Stromal cell of bone marrow (primary cell): Measurements from ENCODE around the gene ARHGAP44.
"Not testable (repeated sequence)": the region's sequence is repeated elsewhere in the genome, so short reads cannot be mapped to it uniquely, and the experiment has no call there.

Experiments
- DNase-seq: peaks from one replicate; pipeline ENCODE4 v3.0.0-alpha.2; 2012; ENCODE audit warnings: low read depth

The ARHGAP44 gene

GRCh38 chr17:12815642-12816141 lies 26.4 kb downstream of the ARHGAP44 start:
- DNase-seq = no peak

DNA sequence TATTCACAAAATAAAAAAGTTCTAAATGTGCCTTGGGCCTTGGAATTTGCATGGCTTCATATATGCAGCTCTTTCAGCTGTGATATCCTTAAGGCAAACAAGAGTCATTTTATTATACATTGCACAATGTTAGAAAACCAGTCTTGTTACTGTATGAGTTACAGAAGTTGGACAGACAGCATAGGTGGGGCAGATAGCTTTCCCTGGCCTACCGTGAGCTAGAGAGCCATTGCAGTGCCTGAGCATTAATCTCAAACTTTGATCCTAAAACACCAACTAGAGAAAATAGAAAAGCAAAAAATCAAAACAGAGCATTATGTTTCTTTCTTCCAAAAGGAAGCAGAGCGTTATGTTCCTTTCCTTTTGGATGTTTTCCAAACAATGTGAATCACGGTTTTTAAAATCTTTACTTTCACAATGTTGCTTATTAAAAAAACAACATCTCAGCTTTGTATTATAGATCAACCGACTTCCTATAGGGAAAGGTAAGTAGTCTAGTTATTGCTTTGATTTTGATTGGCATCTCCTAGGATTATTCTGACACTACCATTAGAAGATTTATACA lies 32.2 kb downstream of the ARHGAP44 start:
- peak; percentile 23 for DNase-seq

DNA sequence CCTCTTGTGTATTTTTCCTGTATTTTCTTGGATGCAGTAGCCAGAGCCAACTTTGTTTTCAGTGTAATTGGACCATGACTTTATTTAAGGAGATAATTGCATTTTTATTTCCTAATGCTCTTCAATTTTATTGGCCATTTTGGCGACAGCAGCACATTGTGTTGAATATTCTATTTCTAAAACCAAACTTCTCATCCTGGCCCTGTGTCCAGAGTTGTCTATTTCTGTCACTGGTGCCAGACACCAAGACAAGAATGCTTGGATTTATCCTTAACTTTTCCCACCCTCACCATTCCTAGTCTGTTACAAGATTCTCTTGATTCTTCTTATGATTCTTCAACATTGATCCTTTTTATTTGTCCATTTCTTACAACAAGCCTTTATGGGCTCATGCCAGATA lies 37.1 kb downstream of the ARHGAP44 start:
- DNase-seq = no peak

DNA sequence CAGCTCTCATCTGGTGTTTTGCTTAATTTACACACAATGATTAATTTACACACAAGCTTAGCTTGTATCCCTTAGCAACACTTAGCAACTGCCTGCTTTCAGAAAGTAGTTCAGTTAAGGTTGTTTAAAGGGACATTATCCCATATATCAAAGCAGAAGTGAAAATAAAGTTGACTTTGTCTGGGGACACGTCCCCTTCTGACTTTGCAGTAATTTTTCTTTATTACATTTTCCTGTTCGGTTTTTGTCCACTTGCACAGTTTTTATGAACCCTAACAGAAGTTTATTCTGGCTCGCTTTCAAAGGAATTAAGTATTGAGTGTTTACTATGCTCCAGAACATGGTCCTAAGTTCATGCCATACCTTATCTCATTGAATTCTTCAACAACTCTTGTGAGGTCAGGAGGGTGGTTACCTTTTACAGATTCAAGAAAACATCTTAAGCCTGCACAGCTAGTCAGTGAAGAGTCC lies 41.5 kb downstream of the ARHGAP44 start:
- no peak for DNase-seq

DNA sequence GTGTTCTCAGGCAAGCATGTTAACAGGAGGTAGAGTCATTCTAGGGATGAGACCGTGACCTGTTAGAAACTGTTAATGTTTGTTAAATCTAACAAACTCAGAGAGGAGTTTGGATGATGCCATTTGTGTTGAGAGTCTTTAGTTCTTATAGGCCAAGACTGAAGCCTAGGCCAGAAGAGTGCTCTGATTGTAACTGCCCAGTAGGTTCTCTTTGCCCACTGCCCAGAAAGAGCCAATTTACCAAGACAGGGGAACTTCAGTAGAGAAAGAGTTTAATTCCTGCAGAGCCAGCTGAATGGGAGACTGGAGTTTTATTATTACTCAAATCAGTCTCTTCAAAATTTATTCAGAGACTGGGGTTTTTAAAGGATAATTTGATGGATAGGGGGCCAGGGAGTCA lies 42.5 kb downstream of the ARHGAP44 start:
- DNase-seq = no peak

DNA sequence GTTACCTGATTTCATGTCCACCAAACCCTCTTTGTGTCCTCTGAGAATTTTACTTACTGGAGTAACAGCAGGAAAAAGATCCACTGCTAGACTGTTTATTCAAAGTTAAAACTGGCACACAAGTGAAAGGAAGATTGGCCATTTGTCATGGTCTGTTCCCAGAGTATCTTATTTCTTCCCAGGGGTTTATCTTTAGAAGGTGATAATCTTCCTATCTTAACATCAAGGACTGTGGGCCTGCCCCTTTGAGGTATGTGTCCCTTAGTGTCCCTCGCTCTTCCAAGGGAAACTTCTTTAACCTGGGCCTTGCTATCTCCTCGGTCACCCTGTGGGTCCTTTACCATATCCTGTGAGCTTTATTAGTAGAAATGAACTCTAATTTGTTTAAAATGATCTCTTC lies 49.7 kb downstream of the ARHGAP44 start:
- no peak for DNase-seq

GRCh38 chr17:12842936-12843335 lies 53.6 kb downstream of the ARHGAP44 start:
- DNase-seq = no peak

DNA sequence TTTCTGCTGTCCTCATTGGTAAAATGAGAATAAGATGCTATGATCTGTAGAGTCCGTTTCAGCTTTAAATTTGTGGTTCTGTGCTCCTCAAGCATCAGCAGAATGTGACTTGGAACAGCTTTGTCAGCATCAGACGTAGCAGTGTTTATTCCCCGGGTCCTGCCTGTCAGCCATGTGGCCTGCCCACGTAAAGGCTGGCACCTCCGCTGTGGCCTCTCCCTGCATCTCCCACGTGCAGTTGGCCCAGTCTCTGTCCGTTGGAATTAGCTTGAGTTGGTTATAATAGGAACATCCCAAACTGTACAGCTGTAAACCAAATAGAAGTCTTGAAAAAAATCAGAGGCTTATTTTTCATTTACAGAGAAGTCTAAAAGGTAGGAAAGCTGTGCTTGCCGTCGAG lies 61.7 kb downstream of the ARHGAP44 start:
- no peak for DNase-seq

GRCh38 chr17:12851901-12852435 lies 62.7 kb downstream of the ARHGAP44 start:
- DNase-seq = no peak

DNA sequence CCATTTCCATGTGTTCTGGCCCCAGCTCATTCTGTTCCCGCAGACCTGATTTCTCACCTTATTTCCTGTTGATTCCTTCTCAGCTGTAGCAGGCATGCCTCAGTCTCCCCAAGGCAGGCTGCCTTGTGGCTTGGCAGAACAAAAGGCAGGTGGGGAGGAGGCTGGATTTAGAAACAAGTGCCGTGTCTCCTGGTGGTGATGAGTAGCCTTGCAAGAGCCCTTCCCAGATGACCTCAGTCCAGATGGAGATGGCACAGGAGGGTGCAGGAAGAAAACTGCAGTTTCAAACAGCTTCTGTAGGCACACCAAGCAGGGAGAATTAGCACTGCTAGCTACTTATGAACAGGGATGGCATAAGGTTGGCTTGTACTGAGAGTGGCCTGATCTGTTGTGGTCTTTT lies 64.6 kb downstream of the ARHGAP44 start:
- no peak for DNase-seq

DNA sequence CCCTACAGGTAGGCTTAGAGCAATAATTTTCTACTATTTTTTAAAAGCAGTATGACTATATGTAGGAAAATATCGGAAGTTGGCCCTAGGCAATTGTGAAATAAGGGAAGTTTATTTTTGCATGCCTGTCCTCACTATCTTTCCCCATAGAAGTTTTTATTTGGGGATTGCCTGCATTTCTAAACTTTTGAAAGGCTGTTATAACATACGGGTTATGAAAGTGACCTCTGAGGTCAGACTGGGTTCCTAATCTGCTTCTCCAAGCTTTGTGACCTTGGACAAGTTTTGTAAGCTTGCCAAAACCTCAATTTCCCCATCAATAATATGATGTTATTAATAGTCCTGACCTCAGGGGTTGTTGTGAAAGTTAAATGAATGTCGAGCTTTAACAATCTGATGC lies 67.1 kb downstream of the ARHGAP44 start:
- no peak for DNase-seq

DNA sequence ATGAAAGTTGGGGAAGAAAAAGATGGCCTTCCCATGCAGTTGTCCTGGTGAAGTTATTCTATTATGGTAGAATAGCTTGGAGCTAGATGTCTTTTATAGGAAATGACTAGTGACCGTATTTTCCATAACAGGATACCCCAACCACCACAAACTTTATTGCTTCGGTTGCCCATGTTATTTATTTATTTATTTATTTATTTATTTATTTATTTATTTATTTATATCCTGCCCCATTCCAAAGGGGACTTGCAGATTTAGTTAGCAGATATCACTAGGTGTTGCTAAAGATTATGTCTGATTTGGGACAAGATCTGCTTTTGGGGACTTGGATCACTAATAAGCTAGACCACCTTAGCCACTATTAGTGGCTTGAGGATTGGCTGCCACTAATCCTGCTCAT lies 68.3 kb downstream of the ARHGAP44 start:
- no peak for DNase-seq

DNA sequence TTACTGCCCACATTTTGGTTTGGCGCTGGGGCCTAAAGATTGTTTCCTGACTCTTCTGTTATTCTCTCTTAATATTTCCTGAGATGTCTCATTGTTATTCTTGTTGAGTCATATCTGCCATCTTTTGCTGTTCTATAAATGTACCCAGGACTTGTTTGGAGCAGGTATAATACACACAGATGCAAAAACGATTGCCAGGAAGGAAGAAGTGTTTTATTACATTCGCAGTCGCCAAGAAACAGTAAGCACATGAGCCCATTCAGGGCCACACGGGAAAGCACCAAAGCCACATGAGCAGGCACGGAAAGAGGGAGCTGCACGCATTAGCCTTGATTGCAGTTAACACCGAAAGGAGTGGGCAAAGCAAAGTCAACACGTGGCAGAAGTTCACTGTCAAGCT lies 70.2 kb downstream of the ARHGAP44 start:
- DNase-seq = peak; percentile 31

DNA sequence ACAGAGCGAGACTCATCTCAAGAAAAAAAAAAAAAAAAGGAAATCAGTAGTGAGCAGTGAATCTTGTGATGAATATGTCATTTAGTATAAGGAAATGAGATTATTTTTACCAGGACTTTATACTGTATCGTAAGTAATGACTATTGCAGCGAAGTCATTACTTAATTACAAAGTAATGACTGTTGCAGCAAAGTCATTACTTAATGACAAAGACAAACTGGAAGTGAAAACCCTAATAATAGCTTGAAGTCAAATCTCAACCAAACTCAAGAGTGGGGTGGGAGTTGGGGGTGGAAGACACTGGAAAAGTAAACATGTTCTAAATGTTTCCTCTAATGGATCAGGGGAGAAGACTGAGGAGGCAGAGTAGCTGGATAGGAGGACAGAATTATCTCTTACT lies 76.5 kb downstream of the ARHGAP44 start:
- no peak for DNase-seq

DNA sequence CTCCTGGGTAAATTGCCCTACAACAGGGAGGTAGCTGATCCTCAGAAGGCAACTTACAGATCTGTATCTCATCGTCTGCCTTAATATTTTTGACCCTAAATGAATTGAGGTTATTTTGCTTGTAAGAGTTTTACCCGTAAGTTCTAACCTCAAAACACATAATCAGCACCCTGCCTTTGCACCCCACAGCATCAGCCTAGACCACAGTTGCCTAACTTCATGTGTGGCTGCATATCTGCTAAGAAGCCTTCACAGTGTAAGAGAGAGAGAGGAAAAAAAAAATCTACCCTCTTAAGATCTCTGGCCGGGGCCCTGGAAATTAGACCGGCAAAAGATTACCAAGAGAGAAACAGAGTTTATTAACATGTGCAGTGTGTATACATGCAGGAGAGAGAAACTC lies 76.9 kb downstream of the ARHGAP44 start:
- no peak for DNase-seq

- DNase-seq = no peak
These were observed 78.4 kb downstream of the ARHGAP44 start for GRCh38 chr17:12867726-12868125.

DNA sequence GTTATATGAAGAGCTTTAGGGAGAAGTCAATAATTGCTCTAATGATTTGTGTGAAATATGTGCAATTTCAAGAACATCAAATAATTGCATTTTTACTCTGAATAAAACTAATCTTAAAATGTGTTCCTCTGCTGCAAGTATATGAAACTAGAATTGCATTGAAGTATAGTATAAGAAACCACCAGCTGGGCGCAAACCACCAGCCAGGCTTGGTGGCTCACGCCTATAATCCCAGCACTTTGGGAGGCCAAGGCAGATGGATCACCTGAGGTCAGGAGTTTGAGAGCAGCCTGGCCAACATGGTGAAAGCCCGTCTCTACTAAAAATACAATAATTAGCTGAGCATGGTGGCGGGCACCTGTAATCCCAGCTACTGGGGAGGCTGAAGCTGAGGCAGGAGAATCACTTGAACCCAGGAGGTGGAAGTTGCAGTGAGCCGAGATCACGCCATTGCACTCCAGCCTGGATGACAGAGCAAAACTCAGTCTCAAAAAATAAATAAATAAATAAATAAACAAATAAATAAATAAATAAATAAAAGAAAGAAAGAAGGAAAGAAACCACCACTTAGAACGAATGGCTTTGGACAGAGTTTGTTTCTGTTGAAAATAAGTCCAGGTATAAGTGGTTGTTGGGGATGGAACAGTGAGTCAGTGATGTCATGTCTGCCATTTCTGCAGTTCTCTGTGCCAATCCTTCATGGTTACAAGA lies 84.3 kb downstream of the ARHGAP44 start:
- DNase-seq = not testable (repeated sequence)

DNA sequence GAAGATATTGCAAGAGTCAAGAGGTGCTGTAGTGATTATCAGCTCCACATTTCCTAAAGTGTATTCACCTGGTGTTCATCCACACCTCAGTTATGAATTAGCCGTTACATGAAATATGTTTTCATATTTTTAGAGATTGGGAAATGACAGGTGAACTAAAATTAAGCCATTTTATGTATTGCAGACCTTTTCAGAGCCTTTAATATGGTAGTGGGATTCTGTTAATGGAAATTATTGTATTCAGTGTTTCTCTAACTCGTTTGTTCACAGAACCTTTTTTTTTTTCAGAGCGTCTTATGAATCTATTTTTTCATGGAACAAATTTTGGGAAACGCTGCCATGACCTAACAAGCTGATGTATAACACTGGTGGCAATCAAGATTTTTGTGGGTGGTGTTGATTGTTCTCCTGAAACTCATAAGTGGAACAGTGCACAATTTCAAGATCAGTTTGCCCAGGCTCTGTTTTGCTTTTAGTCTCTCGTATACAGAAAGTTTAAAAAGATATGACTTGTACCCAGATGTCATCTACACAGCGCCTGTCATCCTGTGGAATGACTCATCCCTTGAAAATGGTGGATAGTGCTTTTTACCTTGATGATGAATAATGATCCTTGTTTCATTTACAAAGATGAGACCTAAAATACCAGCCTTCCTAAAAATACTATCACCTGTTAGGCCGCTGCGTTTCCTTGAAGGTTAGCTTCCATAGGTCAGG lies 88.8 kb downstream of the ARHGAP44 start:
- no peak for DNase-seq

DNA sequence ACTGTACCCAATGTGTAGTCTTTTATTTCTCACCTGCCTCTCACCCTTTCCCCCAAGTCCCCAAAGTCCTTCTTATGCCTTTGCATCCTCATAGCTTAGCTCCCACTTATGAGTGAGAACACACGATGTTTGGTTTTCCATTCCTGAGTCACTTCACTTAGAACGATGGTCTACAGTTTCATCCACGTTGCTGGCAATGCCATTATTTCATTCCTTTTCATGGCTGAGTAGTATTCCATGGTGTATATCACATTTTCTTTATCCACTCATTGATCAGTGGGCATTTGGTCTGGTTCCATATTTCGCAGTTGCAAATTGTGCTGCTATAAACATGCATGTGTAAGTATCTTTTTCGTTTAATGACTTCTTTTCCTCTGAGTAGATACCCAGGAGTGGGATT lies 89.8 kb downstream of the ARHGAP44 start:
- DNase-seq = not testable (repeated sequence)

DNA sequence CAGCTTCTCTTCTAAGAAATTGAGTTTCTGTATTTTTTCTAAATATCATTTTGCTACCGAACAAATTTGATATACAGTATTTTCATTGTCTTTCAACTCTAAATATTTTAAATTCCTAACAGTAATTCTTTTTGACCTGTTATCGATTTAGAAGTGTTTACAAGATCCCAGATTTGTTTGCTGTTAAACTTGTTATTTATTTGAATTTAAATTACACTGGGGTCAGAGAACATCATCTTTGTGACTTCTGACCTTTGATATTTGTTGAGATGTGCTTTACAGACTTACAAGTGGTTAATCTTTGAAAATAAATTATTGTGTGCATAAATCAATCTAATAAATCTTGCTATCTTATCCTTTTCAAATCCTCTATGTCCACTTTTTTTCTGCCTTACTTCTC lies 94.2 kb downstream of the ARHGAP44 start:
- no peak for DNase-seq

GRCh38 chr17:12887088-12887487 lies 97.8 kb downstream of the ARHGAP44 start:
- no peak for DNase-seq

DNA sequence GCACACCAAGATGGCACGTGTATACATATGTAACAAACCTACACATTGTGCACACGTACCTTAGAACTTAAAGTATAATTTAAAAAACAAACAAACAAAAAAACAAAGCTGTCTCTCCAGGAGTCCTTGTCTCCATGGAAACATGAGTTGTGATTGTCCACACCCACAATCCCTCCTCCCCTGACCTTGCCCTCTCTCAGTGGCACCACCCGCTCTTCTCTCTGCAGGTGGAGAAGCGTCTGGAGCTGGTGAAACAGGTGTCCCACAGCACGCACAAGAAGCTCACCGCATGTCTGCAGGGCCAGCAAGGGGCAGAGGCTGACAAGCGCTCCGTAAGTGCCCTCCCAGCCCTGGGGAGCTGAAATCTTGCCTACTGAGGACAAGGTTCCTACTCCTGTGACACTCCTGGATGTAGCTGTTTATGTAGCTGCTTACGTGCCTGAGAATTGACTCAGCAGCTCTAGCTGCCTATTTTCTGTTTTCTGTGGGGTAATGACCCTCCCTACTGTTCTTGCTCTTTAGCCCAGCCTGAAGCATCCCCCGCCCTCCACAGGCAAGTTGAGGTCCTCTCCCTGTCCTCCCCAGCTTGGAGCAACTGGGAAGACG lies 107.0 kb downstream of the ARHGAP44 start:
- DNase-seq = no peak
